ENCODE results near the gene SFMBT1. TPM values are rescaled to one million over a fixed set of nuclear protein-coding genes. Genes with fewer than 3 reads are reported as not detected.

SFMBT1 gene
- total RNA-seq, 1 donor from 2014 or later, result 9.1 TPM

- H3K4me1 ChIP-seq, result peaks cover 63% of the 10 kb centered on the region
- peak overlapping the region; percentile 94 to 96 for H3K4me3 ChIP-seq
- no peaks in the 10 kb centered on the region for H3K27me3 ChIP-seq
- no peaks in the 10 kb centered on the region for H3K9me3 ChIP-seq
- intact Hi-C loops (cut with DNase I), result no loop called here
- peak in 1 of 2 donors; percentile 40 for DNase-seq (ENCODE audit: extremely low spot score in 2 of 2)
- H3K27ac ChIP-seq, result peak overlapping the region; percentile 87
- no peaks in the 10 kb centered on the region for H3K36me3 ChIP-seq
- no peak for TF ChIP-seq POLR2AphosphoS5 (IDR thresholded peaks at IDR 0.05; ENCODE audit: insufficient read depth in 1 of 2, low read depth in 1 of 2)
- no peak for TF ChIP-seq CTCF (IDR thresholded peaks at IDR 0.05)
- TF ChIP-seq POLR2A (IDR thresholded peaks at IDR 0.05), result no peak
These were observed 149.7 kb downstream of the SFMBT1 start for GRCh38 chr3:52896151-52896550.

- intact Hi-C loops (cut with DNase I), result no loop called here
- no peak for DNase-seq (ENCODE audit: extremely low spot score in 2 of 2)
- no peaks in the 10 kb centered on the region for H3K9me3 ChIP-seq
- peaks cover 70% of the 10 kb centered on the region for H3K4me1 ChIP-seq
- TF ChIP-seq POLR2A (IDR thresholded peaks at IDR 0.05), result no peak
- TF ChIP-seq CTCF (IDR thresholded peaks at IDR 0.05), result no peak
- no peak for TF ChIP-seq POLR2AphosphoS5 (IDR thresholded peaks at IDR 0.05; ENCODE audit: insufficient read depth in 1 of 2, low read depth in 1 of 2)
- no peaks in the 10 kb centered on the region for H3K36me3 ChIP-seq
- no peak overlapping the region for H3K4me3 ChIP-seq
- peak overlapping the region; percentile 87 for H3K27ac ChIP-seq
- no peaks in the 10 kb centered on the region for H3K27me3 ChIP-seq
These were observed 150.5 kb downstream of the SFMBT1 start for GRCh38 chr3:52895418-52895817.

- Histone ChIP-seq H3K36me3 (no peaks in the 10 kb centered on the region), H3K27me3 (no peaks in the 10 kb centered on the region), H3K9me3 (no peaks in the 10 kb centered on the region), H3K4me1 (peaks cover 71% of the 10 kb centered on the region), H3K4me3 (no peak overlapping the region), H3K27ac (peak overlapping the region; percentile 49)
- peak in 1 of 2 donors; percentile 74 for DNase-seq (ENCODE audit: extremely low spot score in 2 of 2)
- TF ChIP-seq POLR2A (IDR thresholded peaks at IDR 0.05) (no peak), POLR2AphosphoS5 (IDR thresholded peaks at IDR 0.05; ENCODE audit: insufficient read depth in 1 of 2, low read depth in 1 of 2) (no peak), CTCF (IDR thresholded peaks at IDR 0.05) (no peak)
- intact Hi-C loops (cut with DNase I), result loop anchor here (5.0 kb wide), 1 partner anchor 47 kb away; no protein-coding TSS in a partner anchor
These were observed 151.1 kb downstream of the SFMBT1 start for GRCh38 chr3:52894756-52895155.

- intact Hi-C loops (cut with DNase I), result loop anchor here (5.0 kb wide), 1 partner anchor 46 kb away; no protein-coding TSS in a partner anchor
- no peaks in the 10 kb centered on the region for H3K36me3 ChIP-seq
- peak in 1 of 2 donors; percentile 87 for DNase-seq (ENCODE audit: extremely low spot score in 2 of 2)
- H3K4me1 ChIP-seq, result peaks cover 71% of the 10 kb centered on the region
- no peak for TF ChIP-seq CTCF (IDR thresholded peaks at IDR 0.05)
- TF ChIP-seq POLR2AphosphoS5 (IDR thresholded peaks at IDR 0.05; ENCODE audit: insufficient read depth in 1 of 2, low read depth in 1 of 2), result no peak
- TF ChIP-seq POLR2A (IDR thresholded peaks at IDR 0.05), result no peak
- no peaks in the 10 kb centered on the region for H3K27me3 ChIP-seq
- H3K27ac ChIP-seq, result peak overlapping the region; percentile 76
- no peaks in the 10 kb centered on the region for H3K9me3 ChIP-seq
- H3K4me3 ChIP-seq, result no peak overlapping the region
These were observed 152.2 kb downstream of the SFMBT1 start for GRCh38 chr3:52893723-52894122.

- intact Hi-C loops (cut with DNase I), result loop anchor here (5.0 kb wide), 1 partner anchor 45 kb away; no protein-coding TSS in a partner anchor
- H3K4me3 ChIP-seq, result peak overlapping the region; percentile 8 to 22
These were observed 153.1 kb downstream of the SFMBT1 start for GRCh38 chr3:52892625-52893311.

More at GRCh38 chr3:52892625-52893311, 153.1 kb downstream of the SFMBT1 start:
- Histone ChIP-seq H3K36me3 (no peaks in the 10 kb centered on the region), H3K4me1 (peaks cover 68% of the 10 kb centered on the region), H3K27ac (peak overlapping the region; percentile 76), H3K9me3 (no peaks in the 10 kb centered on the region), H3K27me3 (no peaks in the 10 kb centered on the region)
- TF ChIP-seq POLR2AphosphoS5 (IDR thresholded peaks at IDR 0.05; ENCODE audit: insufficient read depth in 1 of 2, low read depth in 1 of 2) (no peak), CTCF (IDR thresholded peaks at IDR 0.05) (no peak), POLR2A (IDR thresholded peaks at IDR 0.05) (no peak)
- peak in 1 of 2 donors; percentile 25 for DNase-seq (ENCODE audit: extremely low spot score in 2 of 2)
